ENCODE data around the gene JMJD7. TPM values are rescaled to one million over a fixed set of nuclear protein-coding genes. Genes with fewer than 3 reads are reported as not detected.
"Not testable (repeated sequence)": the region's sequence is repeated elsewhere in the genome, so short reads cannot be mapped to it uniquely, and the experiment has no call there.

JMJD7 gene
- total RNA-seq, 1 donor from 2014 or later, result 26.2 TPM

DNA sequence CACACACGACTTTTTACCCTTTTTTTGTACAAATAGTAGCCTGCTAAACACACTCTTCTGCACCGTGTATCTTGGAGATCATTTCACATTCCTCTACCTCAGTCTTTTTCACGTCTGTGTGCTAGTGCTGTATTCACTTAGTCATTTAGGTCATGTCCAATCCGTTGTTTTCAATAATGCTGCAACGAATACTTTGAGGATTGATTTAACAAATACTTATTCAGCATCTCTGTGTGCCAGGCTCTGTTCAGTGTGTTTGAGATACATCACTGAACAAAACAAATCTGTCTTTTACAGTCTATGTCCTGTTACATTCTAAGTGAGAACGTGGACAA, 882 bp downstream of the JMJD7 start:
- Mint-ChIP-seq H3K4me1 (ENCODE audit: low read depth) (peaks cover 8% of the 10 kb centered on the region), H3K4me3 (ENCODE audit: low read depth) (peak overlapping the region; percentile 83), H3K36me3 (ENCODE audit: insufficient read depth) (peaks cover 8% of the 10 kb centered on the region), H3K27ac (no peak overlapping the region), H3K27me3 (peaks cover 13% of the 10 kb centered on the region), H3K9me3 (ENCODE audit: low read depth) (no peaks in the 10 kb centered on the region)
- no peak for TF ChIP-seq CTCF (IDR thresholded peaks at IDR 0.05; ENCODE audit: unreplicated experiment)
- no peak for DNase-seq (ENCODE audit: low spot score, unreplicated experiment)

GRCh38 chr15:41829959-41830646, 2.2 kb downstream of the JMJD7 start:
- Mint-ChIP-seq H3K27me3 (peaks cover 13% of the 10 kb centered on the region), H3K36me3 (ENCODE audit: insufficient read depth) (peaks cover 2% of the 10 kb centered on the region), H3K27ac (no peak overlapping the region), H3K4me1 (ENCODE audit: low read depth) (peaks cover 8% of the 10 kb centered on the region), H3K4me3 (ENCODE audit: low read depth) (no peak overlapping the region), H3K9me3 (ENCODE audit: low read depth) (no peaks in the 10 kb centered on the region)
- no peak for DNase-seq (ENCODE audit: low spot score, unreplicated experiment)
- TF ChIP-seq CTCF (IDR thresholded peaks at IDR 0.05; ENCODE audit: unreplicated experiment), result no peak

DNA sequence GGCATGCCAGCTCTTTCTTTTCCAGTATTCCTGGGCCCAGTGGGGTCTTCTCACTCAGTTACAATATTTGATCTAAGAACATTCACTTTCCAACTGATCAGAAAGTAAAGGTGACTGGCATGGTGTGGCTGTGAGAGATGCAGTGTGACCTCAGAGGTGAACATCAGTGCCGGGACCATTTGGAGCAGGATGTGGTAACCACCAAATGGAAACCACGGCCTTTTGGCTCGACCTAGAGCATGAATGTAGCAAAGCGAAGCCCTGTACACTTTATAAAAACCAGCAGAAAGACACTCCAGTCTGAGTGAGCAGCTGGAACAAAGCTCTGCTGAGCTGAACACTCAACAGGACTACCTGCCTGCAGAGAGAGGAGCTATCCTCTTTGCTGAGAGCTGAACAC, 3.4 kb downstream of the JMJD7 start:
- H3K27ac Mint-ChIP-seq, result not testable (repeated sequence)

GRCh38 chr15:41832208-41832607, 4.3 kb downstream of the JMJD7 start:
- H3K36me3 Mint-ChIP-seq (ENCODE audit: insufficient read depth), result peaks cover 5% of the 10 kb centered on the region
- no peak overlapping the region for H3K4me3 Mint-ChIP-seq (ENCODE audit: low read depth)
- H3K9me3 Mint-ChIP-seq (ENCODE audit: low read depth), result no peaks in the 10 kb centered on the region
- H3K27ac Mint-ChIP-seq, result no peak overlapping the region
- H3K4me1 Mint-ChIP-seq (ENCODE audit: low read depth), result peaks cover 8% of the 10 kb centered on the region
- H3K27me3 Mint-ChIP-seq, result peaks cover 6% of the 10 kb centered on the region
- TF ChIP-seq CTCF (IDR thresholded peaks at IDR 0.05; ENCODE audit: unreplicated experiment), result no peak
- no peak for DNase-seq (ENCODE audit: low spot score, unreplicated experiment)

More for the DNA sequence above, 3.4 kb downstream of the JMJD7 start:
- not testable (repeated sequence) for H3K36me3 Mint-ChIP-seq (ENCODE audit: insufficient read depth); H3K4me1 Mint-ChIP-seq (ENCODE audit: low read depth); H3K4me3 Mint-ChIP-seq (ENCODE audit: low read depth); DNase-seq (ENCODE audit: low spot score, unreplicated experiment); H3K9me3 Mint-ChIP-seq (ENCODE audit: low read depth)
- peaks cover 10% of the 10 kb centered on the region for H3K27me3 Mint-ChIP-seq

GRCh38 chr15:41832875-41833274, 5.0 kb downstream of the JMJD7 start:
- Mint-ChIP-seq H3K9me3 (ENCODE audit: low read depth) (no peaks in the 10 kb centered on the region), H3K4me3 (ENCODE audit: low read depth) (no peak overlapping the region), H3K27me3 (peaks cover 6% of the 10 kb centered on the region), H3K4me1 (ENCODE audit: low read depth) (peaks cover 7% of the 10 kb centered on the region), H3K27ac (no peak overlapping the region), H3K36me3 (ENCODE audit: insufficient read depth) (peaks cover 7% of the 10 kb centered on the region)
- DNase-seq (ENCODE audit: low spot score, unreplicated experiment), result no peak
- no peak for TF ChIP-seq CTCF (IDR thresholded peaks at IDR 0.05; ENCODE audit: unreplicated experiment)

GRCh38 chr15:41834096-41834495, 6.2 kb downstream of the JMJD7 start:
- no peaks in the 10 kb centered on the region for H3K9me3 Mint-ChIP-seq (ENCODE audit: low read depth)
- H3K4me1 Mint-ChIP-seq (ENCODE audit: low read depth), result no peaks in the 10 kb centered on the region
- no peaks in the 10 kb centered on the region for H3K27me3 Mint-ChIP-seq
- no peak for DNase-seq (ENCODE audit: low spot score, unreplicated experiment)
- H3K4me3 Mint-ChIP-seq (ENCODE audit: low read depth), result no peak overlapping the region
- TF ChIP-seq CTCF (IDR thresholded peaks at IDR 0.05; ENCODE audit: unreplicated experiment), result no peak
- peaks cover 7% of the 10 kb centered on the region for H3K36me3 Mint-ChIP-seq (ENCODE audit: insufficient read depth)
- no peak overlapping the region for H3K27ac Mint-ChIP-seq

Measured in progenitor cell of endocrine pancreas (in vitro differentiated cells).